ENCODE results near the gene PDIA5.

Gene PDIA5

DNA sequence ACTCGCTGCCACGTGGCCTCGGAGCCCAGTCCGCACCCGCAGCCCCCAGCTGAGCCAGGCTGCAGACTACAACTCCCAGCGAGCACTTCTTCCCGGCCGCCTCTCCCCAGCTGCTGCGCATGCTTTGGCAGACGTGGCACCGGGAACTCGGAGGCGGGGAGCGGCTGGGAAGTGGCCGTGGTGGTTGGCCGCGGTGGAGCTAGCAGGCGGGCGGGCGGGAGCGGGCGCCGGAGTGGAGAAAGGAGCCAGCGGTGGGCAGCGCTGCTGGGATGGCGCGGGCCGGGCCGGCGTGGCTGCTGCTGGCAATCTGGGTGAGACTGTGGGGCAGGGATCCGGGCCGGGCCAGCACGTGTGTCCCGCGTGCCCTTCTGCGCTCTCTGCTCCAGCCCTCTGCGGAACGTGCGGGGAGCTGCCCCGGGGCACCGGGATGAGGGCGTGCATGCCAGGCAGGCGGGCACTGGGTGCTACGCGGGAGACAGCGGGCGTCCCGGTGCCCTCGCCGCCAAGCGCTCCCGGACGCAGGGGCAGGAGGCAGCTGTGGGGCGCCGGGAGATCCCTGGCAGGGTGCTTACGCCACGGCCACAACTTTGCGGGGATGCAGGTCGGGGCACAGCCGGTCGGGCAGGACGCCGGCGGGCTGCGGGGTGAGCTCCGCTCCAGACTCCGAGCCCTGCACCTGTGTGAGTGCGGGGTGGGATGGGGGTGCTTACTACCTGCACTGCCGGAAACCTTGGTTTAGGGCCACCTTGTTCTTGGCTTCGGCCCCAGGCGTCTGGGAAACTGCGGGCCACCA, at the start of gene PDIA5:
Gene PDIA5, plus strand, starts transcription at position 130 of the 793 bp plus-strand sequence. Its CDS starts 140 bp downstream, at position 270.
- H3K9ac ChIP-seq (ENCODE audit: low read length) = peak within 1 kb of the TSS; percentile 71
- H3K4me3 ChIP-seq (ENCODE audit: low read length) = peak within 1 kb of the TSS; percentile 74
- no peaks in the 10 kb centered on the region for H3K27me3 ChIP-seq (ENCODE audit: control insufficient read depth, insufficient read depth, low read length)
- H3K36me3 ChIP-seq (ENCODE audit: control insufficient read depth, insufficient read depth, low read length) = no peaks in the 10 kb centered on the region
- no peaks in the 10 kb centered on the region for H3K9me3 ChIP-seq (ENCODE audit: control insufficient read depth, low read length)
- H3K4me1 ChIP-seq (ENCODE audit: control insufficient read depth, insufficient read depth, low read length) = peaks cover 38% of the 10 kb centered on the region

DNA sequence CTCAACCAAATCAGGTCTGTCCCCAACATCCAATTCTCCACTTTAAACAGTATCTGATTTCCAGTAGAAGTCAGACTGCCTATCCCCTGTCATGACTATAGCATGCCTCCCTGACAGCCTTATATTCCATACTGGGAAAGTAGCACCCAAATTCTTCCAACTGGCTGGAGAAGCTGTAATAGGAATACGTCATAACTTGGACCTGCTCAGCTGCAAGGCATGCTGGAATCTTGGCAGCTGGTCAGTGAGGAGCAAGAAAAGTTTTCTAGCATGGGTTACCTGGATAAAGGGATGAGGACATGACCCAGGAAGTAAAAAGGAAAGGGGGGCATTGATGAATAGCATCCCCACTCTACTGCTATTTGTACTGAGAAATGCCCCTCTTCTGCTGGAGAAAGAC, 48.1 kb upstream of the PDIA5 start:
- Histone ChIP-seq H3K27me3 (ENCODE audit: control insufficient read depth, insufficient read depth, low read length) (peaks cover 9% of the 10 kb centered on the region), H3K9me3 (ENCODE audit: control insufficient read depth, low read length) (no peaks in the 10 kb centered on the region), H3K9ac (ENCODE audit: low read length) (no peak overlapping the region), H3K4me3 (ENCODE audit: low read length) (no peak overlapping the region), H3K36me3 (ENCODE audit: control insufficient read depth, insufficient read depth, low read length) (no peaks in the 10 kb centered on the region), H3K4me1 (ENCODE audit: control insufficient read depth, insufficient read depth, low read length) (no peaks in the 10 kb centered on the region)

DNA sequence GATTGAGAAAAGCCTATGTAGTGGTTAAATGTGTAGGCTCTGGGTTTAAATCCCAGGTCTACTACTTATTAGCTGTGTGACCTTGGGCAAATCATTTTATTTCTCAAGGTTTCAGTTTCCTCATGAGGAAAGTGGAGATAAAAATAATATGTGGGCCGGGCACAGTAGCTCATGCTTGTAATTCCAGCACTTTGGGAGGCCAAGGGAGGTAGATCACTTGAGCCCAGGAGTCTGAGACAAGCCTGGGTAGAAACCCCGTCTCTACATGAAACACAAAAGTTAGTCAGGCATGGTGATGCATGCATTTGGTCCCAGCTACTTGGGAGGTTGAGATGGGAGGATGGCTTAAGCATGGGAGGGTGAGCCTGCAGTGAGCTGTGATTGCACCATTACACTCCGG, 47.7 kb upstream of the PDIA5 start:
- H3K9ac ChIP-seq (ENCODE audit: low read length) = no peak overlapping the region
- no peaks in the 10 kb centered on the region for H3K36me3 ChIP-seq (ENCODE audit: control insufficient read depth, insufficient read depth, low read length)
- H3K27me3 ChIP-seq (ENCODE audit: control insufficient read depth, insufficient read depth, low read length) = peaks cover 14% of the 10 kb centered on the region
- no peaks in the 10 kb centered on the region for H3K9me3 ChIP-seq (ENCODE audit: control insufficient read depth, low read length)
- no peak overlapping the region for H3K4me3 ChIP-seq (ENCODE audit: low read length)
- H3K4me1 ChIP-seq (ENCODE audit: control insufficient read depth, insufficient read depth, low read length) = no peaks in the 10 kb centered on the region

DNA sequence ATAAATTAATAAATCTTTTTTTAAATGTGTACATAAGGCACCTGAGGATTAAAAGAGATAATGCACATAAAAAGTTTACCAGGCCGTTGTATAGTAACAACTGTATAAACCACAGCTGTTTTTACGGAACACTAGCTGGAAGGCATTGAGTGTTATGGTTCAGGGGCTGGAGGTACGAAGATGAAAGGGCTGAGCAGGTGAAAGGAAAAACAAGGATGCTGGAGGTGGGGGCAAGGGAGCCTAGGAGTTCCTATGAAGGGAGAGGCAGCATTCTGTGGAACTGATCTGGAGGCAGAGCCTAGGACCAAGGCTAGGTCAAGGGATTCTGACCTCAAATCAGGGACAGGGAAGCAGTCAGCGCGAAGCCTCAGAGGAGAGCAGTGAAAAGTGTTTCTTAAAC, 47.2 kb upstream of the PDIA5 start:
- no peaks in the 10 kb centered on the region for H3K4me1 ChIP-seq (ENCODE audit: control insufficient read depth, insufficient read depth, low read length)
- no peaks in the 10 kb centered on the region for H3K36me3 ChIP-seq (ENCODE audit: control insufficient read depth, insufficient read depth, low read length)
- H3K9me3 ChIP-seq (ENCODE audit: control insufficient read depth, low read length) = no peaks in the 10 kb centered on the region
- no peak overlapping the region for H3K4me3 ChIP-seq (ENCODE audit: low read length)
- no peak overlapping the region for H3K9ac ChIP-seq (ENCODE audit: low read length)
- peaks cover 18% of the 10 kb centered on the region for H3K27me3 ChIP-seq (ENCODE audit: control insufficient read depth, insufficient read depth, low read length)

- Histone ChIP-seq H3K4me1 (ENCODE audit: control insufficient read depth, insufficient read depth, low read length) (no peaks in the 10 kb centered on the region), H3K27me3 (ENCODE audit: control insufficient read depth, insufficient read depth, low read length) (peaks cover 29% of the 10 kb centered on the region), H3K9me3 (ENCODE audit: control insufficient read depth, low read length) (no peaks in the 10 kb centered on the region), H3K9ac (ENCODE audit: low read length) (no peak overlapping the region), H3K4me3 (ENCODE audit: low read length) (no peak overlapping the region), H3K36me3 (ENCODE audit: control insufficient read depth, insufficient read depth, low read length) (no peaks in the 10 kb centered on the region)
Observed at GRCh38 chr3:123020709-123021108, 46.1 kb upstream of the PDIA5 start.

GRCh38 chr3:123021388-123021787, 45.4 kb upstream of the PDIA5 start:
- H3K36me3 ChIP-seq (ENCODE audit: control insufficient read depth, insufficient read depth, low read length) = no peaks in the 10 kb centered on the region
- H3K27me3 ChIP-seq (ENCODE audit: control insufficient read depth, insufficient read depth, low read length) = peaks cover 35% of the 10 kb centered on the region
- no peaks in the 10 kb centered on the region for H3K4me1 ChIP-seq (ENCODE audit: control insufficient read depth, insufficient read depth, low read length)
- H3K9me3 ChIP-seq (ENCODE audit: control insufficient read depth, low read length) = no peaks in the 10 kb centered on the region
- no peak overlapping the region for H3K4me3 ChIP-seq (ENCODE audit: low read length)
- H3K9ac ChIP-seq (ENCODE audit: low read length) = no peak overlapping the region

GRCh38 chr3:123021996-123022510, 44.8 kb upstream of the PDIA5 start:
- Histone ChIP-seq H3K9me3 (ENCODE audit: control insufficient read depth, low read length) (no peaks in the 10 kb centered on the region), H3K9ac (ENCODE audit: low read length) (no peak overlapping the region), H3K4me1 (ENCODE audit: control insufficient read depth, insufficient read depth, low read length) (peaks cover 6% of the 10 kb centered on the region), H3K27me3 (ENCODE audit: control insufficient read depth, insufficient read depth, low read length) (peaks cover 42% of the 10 kb centered on the region), H3K4me3 (ENCODE audit: low read length) (no peak overlapping the region), H3K36me3 (ENCODE audit: control insufficient read depth, insufficient read depth, low read length) (no peaks in the 10 kb centered on the region)

DNA sequence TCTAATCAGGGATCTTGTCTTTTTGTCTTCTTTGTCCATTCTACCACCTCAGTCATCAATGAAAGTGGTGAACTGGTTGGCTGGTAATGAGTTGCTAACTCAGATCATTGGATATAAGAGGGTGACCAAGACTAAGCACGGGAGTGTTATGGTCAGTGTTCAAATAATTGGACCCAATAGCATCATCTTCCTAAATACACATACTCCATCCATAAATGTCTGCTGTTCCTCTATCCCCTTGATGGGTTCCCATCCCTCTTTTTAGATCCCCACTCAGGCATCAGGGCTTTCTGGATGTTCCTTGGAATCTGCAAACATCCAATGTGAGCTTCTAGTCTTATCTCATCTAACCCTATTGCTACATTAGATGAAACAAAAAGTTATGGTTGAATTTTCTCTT, 42.8 kb upstream of the PDIA5 start:
- H3K4me1 ChIP-seq (ENCODE audit: control insufficient read depth, insufficient read depth, low read length) = peaks cover 17% of the 10 kb centered on the region
- H3K9ac ChIP-seq (ENCODE audit: low read length) = no peak overlapping the region
- H3K36me3 ChIP-seq (ENCODE audit: control insufficient read depth, insufficient read depth, low read length) = no peaks in the 10 kb centered on the region
- H3K4me3 ChIP-seq (ENCODE audit: low read length) = no peak overlapping the region
- no peaks in the 10 kb centered on the region for H3K9me3 ChIP-seq (ENCODE audit: control insufficient read depth, low read length)
- H3K27me3 ChIP-seq (ENCODE audit: control insufficient read depth, insufficient read depth, low read length) = peaks cover 58% of the 10 kb centered on the region

DNA sequence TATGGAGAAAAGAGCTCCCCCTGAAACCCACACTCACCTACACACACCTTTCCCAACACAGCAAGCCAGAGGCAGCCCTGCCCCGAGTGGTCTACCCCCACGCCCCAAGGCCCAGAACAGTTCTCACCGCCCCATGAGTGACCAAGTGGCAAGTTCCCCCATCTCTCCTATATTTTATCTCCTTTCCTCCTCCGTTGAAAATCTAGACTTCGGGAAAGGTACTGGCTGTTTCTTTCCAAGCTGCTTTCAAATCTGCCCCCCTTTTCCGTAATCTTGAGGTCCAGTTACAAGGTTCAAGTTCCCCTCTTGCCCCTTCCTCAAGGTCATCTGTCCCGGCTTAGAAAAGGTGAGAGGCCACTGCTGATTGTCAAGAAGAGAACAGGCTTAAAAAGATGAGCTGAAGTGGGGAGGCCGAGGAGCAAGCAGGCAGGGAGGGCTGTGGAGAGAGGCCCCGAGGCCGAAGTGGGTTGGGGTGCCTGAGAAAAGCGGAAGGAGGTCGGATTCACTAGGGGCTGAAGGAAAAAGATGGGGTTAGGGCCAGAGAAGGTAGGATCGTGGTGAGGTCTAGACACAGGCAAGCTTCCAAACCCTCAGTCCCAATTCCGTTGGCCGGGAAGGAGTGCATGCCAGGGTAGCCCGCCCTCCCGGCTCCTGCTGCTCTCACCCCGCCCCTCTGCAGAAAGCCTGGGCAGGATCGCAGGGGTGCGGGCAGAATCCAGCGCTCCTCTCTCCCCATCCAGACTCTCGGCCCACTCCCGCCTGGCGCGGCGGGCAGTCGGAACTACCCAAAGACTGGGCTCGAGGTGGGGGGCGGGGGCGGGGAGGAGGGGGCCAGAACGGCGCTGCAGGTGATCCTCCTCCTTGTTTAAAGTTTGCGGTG, 40.9 kb upstream of the PDIA5 start:
- Histone ChIP-seq H3K27me3 (ENCODE audit: control insufficient read depth, insufficient read depth, low read length) (peaks cover 76% of the 10 kb centered on the region), H3K9ac (ENCODE audit: low read length) (no peak overlapping the region), H3K4me3 (ENCODE audit: low read length) (no peak overlapping the region), H3K36me3 (ENCODE audit: control insufficient read depth, insufficient read depth, low read length) (no peaks in the 10 kb centered on the region), H3K9me3 (ENCODE audit: control insufficient read depth, low read length) (no peaks in the 10 kb centered on the region), H3K4me1 (ENCODE audit: control insufficient read depth, insufficient read depth, low read length) (peaks cover 17% of the 10 kb centered on the region)

- Histone ChIP-seq H3K4me1 (ENCODE audit: control insufficient read depth, insufficient read depth, low read length) (peaks cover 17% of the 10 kb centered on the region), H3K9me3 (ENCODE audit: control insufficient read depth, low read length) (no peaks in the 10 kb centered on the region), H3K27me3 (ENCODE audit: control insufficient read depth, insufficient read depth, low read length) (peaks cover 84% of the 10 kb centered on the region), H3K36me3 (ENCODE audit: control insufficient read depth, insufficient read depth, low read length) (no peaks in the 10 kb centered on the region), H3K4me3 (ENCODE audit: low read length) (peak overlapping the region; percentile 15), H3K9ac (ENCODE audit: low read length) (no peak overlapping the region)
Observed at GRCh38 chr3:123026565-123027291, 40.1 kb upstream of the PDIA5 start.

- Histone ChIP-seq H3K4me1 (ENCODE audit: control insufficient read depth, insufficient read depth, low read length) (peaks cover 17% of the 10 kb centered on the region), H3K9ac (ENCODE audit: low read length) (peak within 1 kb of the TSS; percentile 5), H3K27me3 (ENCODE audit: control insufficient read depth, insufficient read depth, low read length) (peaks cover 84% of the 10 kb centered on the region), H3K4me3 (ENCODE audit: low read length) (peak within 1 kb of the TSS; percentile 37), H3K9me3 (ENCODE audit: control insufficient read depth, low read length) (no peaks in the 10 kb centered on the region), H3K36me3 (ENCODE audit: control insufficient read depth, insufficient read depth, low read length) (no peaks in the 10 kb centered on the region)
Observed at GRCh38 chr3:123027292-123028232, 39.3 kb upstream of the PDIA5 start, which contains the start of gene SEMA5B. Gene SEMA5B, minus strand, starts transcription at chr3:123027763. Its CDS starts 66,500 bp downstream, at chr3:122961263.

Data from mucosa of stomach (tissue), 1 donor.